IMR-90 (cell line): Measurements from ENCODE around the gene PARVB. TPM values are rescaled to one million over a fixed set of nuclear protein-coding genes. Genes with fewer than 3 reads are reported as not detected.

ENCODE experiments used
- ATAC-seq: fragments of 200-7000 bp; cut with Tn5 transposase; 2 replicates; pipeline ENCODE4 v1.9.1; 2020; ENCODE audit warnings: low read depth, mild to moderate bottlenecking, moderate library complexity
- BruUV-seq: library from RNA; stranded (reverse); fragments of 400-500 nt; replicated peaks from 2 replicates; lab custom pipeline; 2021; lab: Mats Ljungman, UMichigan
- CTCF ChIA-PET: fragments of 300-600 bp; formaldehyde crosslinking; extraction: SDS; loops from one replicate; lab custom pipeline; 2021; ENCODE audit warnings: antibody characterized with exemption; lab: Yijun Ruan, JAX
- POLR2A ChIA-PET: fragments of 300-600 bp; sonication (Branson Sonifier 250); formaldehyde crosslinking; loops from one replicate; lab custom pipeline; 2022; ENCODE audit warnings: antibody characterized with exemption; ENCODE audit not compliant: unreplicated experiment; lab: Charles Lee
- DNase-seq: peaks from one replicate; pipeline ENCODE4 v3.0.0; 2013
- H2AFZ ChIP-seq: replicated peaks from 2 replicates; pipeline ENCODE3; 2013; ENCODE audit warnings: low read length, mild to moderate bottlenecking; ENCODE audit not compliant: poor library complexity
- H2AK5ac ChIP-seq: 2 replicates; pipeline ENCODE4 v1.6.1; 2013; ENCODE audit warnings: low read depth, low read length, inconsistent platforms
- H2AK9ac ChIP-seq: replicated peaks from 2 replicates; pipeline ENCODE3; 2013; ENCODE audit warnings: mild to moderate bottlenecking, low read depth, low read length, moderate library complexity; ENCODE audit not compliant: poor library complexity
- H2BK120ac ChIP-seq: 2 replicates; pipeline ENCODE4 v1.6.1; 2013; ENCODE audit warnings: low read depth, low read length, inconsistent platforms
- H2BK15ac ChIP-seq: 3 replicates; pipeline ENCODE4 v1.6.1; 2013; ENCODE audit warnings: low read depth, low read length, inconsistent platforms
- H2BK20ac ChIP-seq: 2 replicates; pipeline ENCODE4 v1.6.1; 2013; ENCODE audit warnings: low read depth, mild to moderate bottlenecking, inconsistent platforms, low read length, moderate library complexity
- H2BK5ac ChIP-seq: 2 replicates; pipeline ENCODE4 v1.6.1; 2013; ENCODE audit warnings: mild to moderate bottlenecking, low read depth, low read length, inconsistent platforms; ENCODE audit not compliant: poor library complexity, severe bottlenecking
- H3K14ac ChIP-seq: replicated peaks from 2 replicates; pipeline ENCODE4 v1.6.1; 2013; ENCODE audit warnings: low read depth, low read length, inconsistent platforms
- H3K18ac ChIP-seq: 2 replicates; pipeline ENCODE4 v1.6.1; 2013; ENCODE audit warnings: low read depth, low read length, control low read depth
- H3K23ac ChIP-seq: 2 replicates; pipeline ENCODE4 v1.6.1; 2013; ENCODE audit warnings: low read depth, low read length, inconsistent platforms
- H3K27ac ChIP-seq: 2 replicates; pipeline ENCODE4 v1.5.1; 2013; ENCODE audit warnings: mild to moderate bottlenecking, control low read depth, low read length; ENCODE audit not compliant: insufficient read depth
- H3K27me3 ChIP-seq: 2 replicates; pipeline ENCODE4 v1.6.1; 2013; ENCODE audit warnings: low read length; ENCODE audit not compliant: control insufficient read depth, insufficient read depth
- H3K36me3 ChIP-seq: 2 replicates; pipeline ENCODE4 v1.6.1; 2013; ENCODE audit warnings: low read length, mixed read lengths; ENCODE audit not compliant: control insufficient read depth, insufficient read depth
- H3K4ac ChIP-seq: 2 replicates; pipeline ENCODE4 v1.6.1; 2013; ENCODE audit warnings: low read depth, low read length, inconsistent platforms
- H3K4me1 ChIP-seq: 2 replicates; pipeline ENCODE4 v1.6.1; 2013; ENCODE audit warnings: low read length, mixed read lengths; ENCODE audit not compliant: control insufficient read depth, insufficient read depth
- H3K4me2 ChIP-seq: 2 replicates; pipeline ENCODE4 v1.6.1; 2013; ENCODE audit warnings: low read depth, mild to moderate bottlenecking, control low read depth, low read length, moderate library complexity
- H3K4me3 ChIP-seq: 2 replicates; pipeline ENCODE4 v1.5.1; 2013; ENCODE audit warnings: low read depth, mild to moderate bottlenecking, control low read depth, low read length, moderate library complexity; ENCODE audit not compliant: insufficient read depth
- H3K56ac ChIP-seq: 2 replicates; pipeline ENCODE4 v1.6.1; 2013; ENCODE audit warnings: low read length, inconsistent platforms; ENCODE audit not compliant: insufficient read depth; ENCODE audit errors: extremely low read depth
- H3K79me1 ChIP-seq, 2 experiments: 2 replicates each; pipeline ENCODE4 v1.6.1; 2013; ENCODE audit warnings: low read length in 2 of 2, inconsistent platforms in 1 of 2, low read depth in 1 of 2
- H3K9ac ChIP-seq: 2 replicates; pipeline ENCODE4 v1.6.1; 2013; ENCODE audit warnings: low read depth, low read length, control low read depth
- H3K9me1 ChIP-seq: 2 replicates; pipeline ENCODE4 v1.6.1; 2013; ENCODE audit warnings: low read length, inconsistent platforms; ENCODE audit not compliant: insufficient read depth
- H3K9me3 ChIP-seq: 2 replicates; pipeline ENCODE4 v1.6.1; 2013; ENCODE audit warnings: low read length; ENCODE audit not compliant: control insufficient read depth, insufficient read depth
- H4K20me1 ChIP-seq: 2 replicates; pipeline ENCODE4 v1.6.1; 2013; ENCODE audit warnings: low read length, inconsistent platforms; ENCODE audit not compliant: insufficient read depth
- H4K5ac ChIP-seq: 2 replicates; pipeline ENCODE4 v1.6.1; 2013; ENCODE audit warnings: mild to moderate bottlenecking, low read depth, low read length, control low read depth
- H4K8ac ChIP-seq, 2 experiments: 2 replicates each; pipeline ENCODE4 v1.6.1; 2013; ENCODE audit warnings: low read depth in 2 of 2, low read length in 2 of 2, control low read depth in 1 of 2, inconsistent platforms in 1 of 2
- H4K91ac ChIP-seq: 2 replicates; pipeline ENCODE4 v1.6.1; 2013; ENCODE audit warnings: low read depth, low read length, inconsistent platforms; ENCODE audit not compliant: insufficient read depth
- CEBPB ChIP-seq: IDR thresholded peaks from 2 replicates; pipeline ENCODE4 v1.6.1; 2012; ENCODE audit warnings: low read depth, low read length, improper control_type of control experiment
- CHD1 ChIP-seq: IDR thresholded peaks from 2 replicates; pipeline ENCODE4 v1.6.1; 2012; ENCODE audit warnings: low read depth, low read length, improper control_type of control experiment
- NFE2L2 ChIP-seq: fragments of 150-350 bp; IDR thresholded peaks from 2 replicates; pipeline ENCODE4 v1.6.1; 2016; ENCODE audit warnings: low read depth, mild to moderate bottlenecking, low read length
- WGBS, 2 experiments: methylation state at CpG; one replicate each; pipeline versions ENCODE4 v1.1.5 to v1.1.7; 2013; ENCODE audit warnings: missing lambda C conversion rate in 2 of 2; ENCODE audit not compliant: insufficient read length in 1 of 2; ENCODE audit errors: extremely low coverage in 2 of 2; 5-methylcytosine and 5-hydroxymethylcytosine counted together
- dilution Hi-C: fragments of 300-500 bp; cut with HindIII; formaldehyde crosslinking; loops from one replicate; pipeline ENCODE4 v1.14.3; 2018; ENCODE audit warnings: low sequenced_read_pairs; ENCODE audit not compliant: unreplicated experiment
- in situ Hi-C: fragments of 300-500 bp; cut with MboI; formaldehyde crosslinking; loops from 3 replicates; pipeline ENCODE4 v1.14.3; 2019; ENCODE audit warnings: low sequenced_read_pairs, inconsistent platforms, mixed read lengths
- intact Hi-C: fragments of 100-400 bp; cut with micrococcal nuclease; formaldehyde crosslinking; loops from 2 replicates; pipeline ENCODE4 v1.10.0; 2022
- polyA plus RNA-seq, 3 experiments: library from polyadenylated mRNA; depleted of rRNA; stranded (reverse); fragments of >200 nt; gene quantifications; 2 replicates each; pipeline ENCODE4 v1.2.3, GENCODE V29; 2012; ENCODE audit warnings: low replicate concordance in 1 of 3
- total RNA-seq: library from RNA; depleted of rRNA; stranded (reverse); fragments of >200 nt; gene quantifications from 2 replicates; pipeline ENCODE4 v1.2.3, GENCODE V29; 2012
- TF ChIP-seq, protein P1 (sequence below): fragments of 150-350 bp; IDR thresholded peaks from 2 replicates; pipeline ENCODE4 v1.6.1; 2017; ENCODE audit warnings: mild to moderate bottlenecking, antibody characterized with exemption, low read length, low read depth
- TF ChIP-seq, protein P2 (sequence below): conservative IDR thresholded peaks from 2 replicates; pipeline ENCODE4 v1.5.1; 2012; ENCODE audit warnings: mild to moderate bottlenecking, low read depth, low read length, improper control_type of control experiment

The PARVB gene
- total and polyA plus RNA-seq, 2 of the 4 experiments (the other 2 are of a cell fraction): 44.3 to 53.9 TPM

DNA sequence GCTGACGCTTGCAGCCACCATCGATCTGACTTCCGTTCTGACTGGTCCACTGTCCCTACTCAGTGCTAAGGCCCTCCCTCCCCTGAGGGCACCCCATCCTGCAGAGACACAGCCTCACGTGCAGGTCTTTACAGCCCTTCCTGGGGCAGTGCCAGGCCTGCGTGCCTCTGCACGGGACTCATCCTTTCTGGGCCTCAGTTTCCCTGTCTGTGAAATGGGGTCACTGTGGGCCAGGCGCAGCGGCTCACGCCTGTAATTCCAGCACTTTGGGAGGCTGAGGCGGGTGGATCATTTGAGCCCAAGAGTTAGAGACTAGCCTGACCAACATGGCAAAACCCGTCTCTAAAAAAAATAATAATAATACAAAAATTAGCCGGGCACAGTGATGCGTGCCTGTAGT is 138.9 kb downstream of the PARVB start:
- in situ Hi-C loops: no loop called here
- 79% methylated on average over 3 of the region's 13 CpGs; no CpG with 5 or more reads in 1 of the 2 experiments for WGBS, 2 experiments

More for the DNA sequence above, 138.9 kb downstream of the PARVB start:
- Histone ChIP-seq H3K36me3 (peaks cover 1% of the 10 kb centered on the region; the same call in 1 of the 2 replicates), H3K9me3 (no peaks in the 10 kb centered on the region), H3K9ac (no peak overlapping the region), H2BK120ac (no peak overlapping the region), H2BK20ac (no peak overlapping the region), H2AFZ (no peak overlapping the region), H3K14ac (no peak overlapping the region), H2AK9ac (no peak overlapping the region), H3K23ac (no peak overlapping the region), H3K18ac (no peak overlapping the region), H3K27me3 (no peaks in the 10 kb centered on the region), H2AK5ac (no peak overlapping the region), H2BK5ac (no peak overlapping the region), H3K4ac (no peak overlapping the region), H3K79me1 (no peaks in the 10 kb centered on the region), H3K27ac (no peak overlapping the region), H4K8ac (no peak overlapping the region), H3K56ac (no peak overlapping the region), H3K4me3 (no peak overlapping the region), H4K91ac (no peak overlapping the region), H4K5ac (no peak overlapping the region), H3K9me1 (no peaks in the 10 kb centered on the region), H3K4me2 (no peak overlapping the region), H4K20me1 (no peaks in the 10 kb centered on the region), H2BK15ac (no peak overlapping the region), H3K4me1 (peaks cover 2% of the 10 kb centered on the region; the same call in 1 of the 2 replicates)
- TF ChIP-seq, protein P1, sequence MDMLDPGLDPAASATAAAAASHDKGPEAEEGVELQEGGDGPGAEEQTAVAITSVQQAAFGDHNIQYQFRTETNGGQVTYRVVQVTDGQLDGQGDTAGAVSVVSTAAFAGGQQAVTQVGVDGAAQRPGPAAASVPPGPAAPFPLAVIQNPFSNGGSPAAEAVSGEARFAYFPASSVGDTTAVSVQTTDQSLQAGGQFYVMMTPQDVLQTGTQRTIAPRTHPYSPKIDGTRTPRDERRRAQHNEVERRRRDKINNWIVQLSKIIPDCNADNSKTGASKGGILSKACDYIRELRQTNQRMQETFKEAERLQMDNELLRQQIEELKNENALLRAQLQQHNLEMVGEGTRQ: no peak
- no peak for TF ChIP-seq CEBPB
- TF ChIP-seq NFE2L2: no peak
- TF ChIP-seq, protein P2, sequence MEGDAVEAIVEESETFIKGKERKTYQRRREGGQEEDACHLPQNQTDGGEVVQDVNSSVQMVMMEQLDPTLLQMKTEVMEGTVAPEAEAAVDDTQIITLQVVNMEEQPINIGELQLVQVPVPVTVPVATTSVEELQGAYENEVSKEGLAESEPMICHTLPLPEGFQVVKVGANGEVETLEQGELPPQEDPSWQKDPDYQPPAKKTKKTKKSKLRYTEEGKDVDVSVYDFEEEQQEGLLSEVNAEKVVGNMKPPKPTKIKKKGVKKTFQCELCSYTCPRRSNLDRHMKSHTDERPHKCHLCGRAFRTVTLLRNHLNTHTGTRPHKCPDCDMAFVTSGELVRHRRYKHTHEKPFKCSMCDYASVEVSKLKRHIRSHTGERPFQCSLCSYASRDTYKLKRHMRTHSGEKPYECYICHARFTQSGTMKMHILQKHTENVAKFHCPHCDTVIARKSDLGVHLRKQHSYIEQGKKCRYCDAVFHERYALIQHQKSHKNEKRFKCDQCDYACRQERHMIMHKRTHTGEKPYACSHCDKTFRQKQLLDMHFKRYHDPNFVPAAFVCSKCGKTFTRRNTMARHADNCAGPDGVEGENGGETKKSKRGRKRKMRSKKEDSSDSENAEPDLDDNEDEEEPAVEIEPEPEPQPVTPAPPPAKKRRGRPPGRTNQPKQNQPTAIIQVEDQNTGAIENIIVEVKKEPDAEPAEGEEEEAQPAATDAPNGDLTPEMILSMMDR: no peak
- no peak for TF ChIP-seq CHD1
- intact Hi-C loops: no loop called here
- ATAC-seq (no peak), DNase-seq (no peak)
- dilution Hi-C loops: no loop called here
- CTCF ChIA-PET: interaction anchor here (0.7 kb wide), 1 partner anchor 1128 kb away, joined by 3 read pairs; no protein-coding TSS in a partner anchor
- POLR2A ChIA-PET: interaction anchor here (0.6 kb wide), 1 partner anchor 158 kb away, joined by 7 read pairs; no protein-coding TSS in a partner anchor
- BruUV-seq: no TSS peak
